Measurements from ENCODE around the gene TOR4A. TPM values are rescaled to one million over a fixed set of nuclear protein-coding genes. Genes with fewer than 3 reads are reported as not detected.
"Not testable (repeated sequence)": the region's sequence is repeated elsewhere in the genome, so short reads cannot be mapped to it uniquely, and the experiment has no call there.

Gene TOR4A
- polyA plus RNA-seq, 1 donor, result 7.9 TPM

- DNase-seq, result not testable (repeated sequence)
Observed at GRCh38 chr9:137239541-137240200, 37.9 kb upstream of the TOR4A start.

GRCh38 chr9:137240318-137240840 is 37.1 kb upstream of the TOR4A start:
- peak; percentile 84 for DNase-seq

- DNase-seq, result peak; percentile 100
Observed at GRCh38 chr9:137240841-137241489, 36.6 kb upstream of the TOR4A start, which contains the start of gene TUBB4B. TUBB4B (plus strand) TSS chr9:137241287; CDS start chr9:137241361, 74 bp downstream.

GRCh38 chr9:137241490-137242268 is 35.8 kb upstream of the TOR4A start:
- DNase-seq, result no peak

GRCh38 chr9:137242269-137243203 is 35.0 kb upstream of the TOR4A start:
- DNase-seq, result no peak

GRCh38 chr9:137243266-137243625 is 34.3 kb upstream of the TOR4A start:
- DNase-seq, result not testable (repeated sequence)

- no peak for DNase-seq
Observed at GRCh38 chr9:137243626-137244485, 33.7 kb upstream of the TOR4A start.

GRCh38 chr9:137244486-137245449 is 32.8 kb upstream of the TOR4A start:
- no peak for DNase-seq

GRCh38 chr9:137245450-137246421 is 31.8 kb upstream of the TOR4A start:
- DNase-seq, result no peak

- no peak for DNase-seq
Observed at GRCh38 chr9:137247135-137247915, 30.2 kb upstream of the TOR4A start.

- DNase-seq, result no peak
Observed at GRCh38 chr9:137247916-137248175, 29.7 kb upstream of the TOR4A start.

- no peak for DNase-seq
Observed at GRCh38 chr9:137250329-137251193, 27.0 kb upstream of the TOR4A start.

- DNase-seq, result no peak
Observed at GRCh38 chr9:137251194-137251461, 26.4 kb upstream of the TOR4A start, which contains the start of gene STPG3. STPG3 (plus strand) TSS chr9:137251286; CDS start chr9:137251287, 1 bp downstream.

- DNase-seq, result no peak
Observed at GRCh38 chr9:137251490-137252268, 25.8 kb upstream of the TOR4A start.

GRCh38 chr9:137252555-137253506 is 24.7 kb upstream of the TOR4A start:
- DNase-seq, result no peak

Data from hindlimb muscle (tissue), 1 donor.